ENCODE results near the gene ACACA. TPM values are rescaled to one million over a fixed set of nuclear protein-coding genes. Genes with fewer than 3 reads are reported as not detected.

Gene ACACA
- total and polyA plus RNA-seq, 9 of the 15 experiments (the other 6 are each of a cell fraction or from before 2014, with no cell fraction given), result 35.9 to 135 (median 88.4) TPM

DNA sequence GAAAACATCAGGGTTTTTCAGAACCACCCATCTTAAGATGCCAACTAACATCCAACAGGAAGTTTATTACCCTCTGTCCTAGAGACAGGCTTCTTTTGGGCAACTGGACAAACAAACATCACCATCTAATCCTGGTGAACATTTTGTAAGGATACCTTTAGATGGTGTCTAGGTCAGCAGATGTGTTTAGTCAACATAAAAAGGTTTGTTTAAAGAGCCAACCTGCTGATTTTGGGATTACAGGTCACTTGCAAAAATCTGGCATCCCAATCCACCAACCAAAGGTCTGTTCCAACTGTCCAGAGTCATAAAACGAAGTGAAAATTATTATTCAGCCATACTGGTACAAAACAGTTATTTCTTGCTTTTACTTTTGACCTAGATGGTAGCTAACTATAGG lies 176.0 kb downstream of the ACACA start (continued):
- TF ChIP-seq, protein P1, sequence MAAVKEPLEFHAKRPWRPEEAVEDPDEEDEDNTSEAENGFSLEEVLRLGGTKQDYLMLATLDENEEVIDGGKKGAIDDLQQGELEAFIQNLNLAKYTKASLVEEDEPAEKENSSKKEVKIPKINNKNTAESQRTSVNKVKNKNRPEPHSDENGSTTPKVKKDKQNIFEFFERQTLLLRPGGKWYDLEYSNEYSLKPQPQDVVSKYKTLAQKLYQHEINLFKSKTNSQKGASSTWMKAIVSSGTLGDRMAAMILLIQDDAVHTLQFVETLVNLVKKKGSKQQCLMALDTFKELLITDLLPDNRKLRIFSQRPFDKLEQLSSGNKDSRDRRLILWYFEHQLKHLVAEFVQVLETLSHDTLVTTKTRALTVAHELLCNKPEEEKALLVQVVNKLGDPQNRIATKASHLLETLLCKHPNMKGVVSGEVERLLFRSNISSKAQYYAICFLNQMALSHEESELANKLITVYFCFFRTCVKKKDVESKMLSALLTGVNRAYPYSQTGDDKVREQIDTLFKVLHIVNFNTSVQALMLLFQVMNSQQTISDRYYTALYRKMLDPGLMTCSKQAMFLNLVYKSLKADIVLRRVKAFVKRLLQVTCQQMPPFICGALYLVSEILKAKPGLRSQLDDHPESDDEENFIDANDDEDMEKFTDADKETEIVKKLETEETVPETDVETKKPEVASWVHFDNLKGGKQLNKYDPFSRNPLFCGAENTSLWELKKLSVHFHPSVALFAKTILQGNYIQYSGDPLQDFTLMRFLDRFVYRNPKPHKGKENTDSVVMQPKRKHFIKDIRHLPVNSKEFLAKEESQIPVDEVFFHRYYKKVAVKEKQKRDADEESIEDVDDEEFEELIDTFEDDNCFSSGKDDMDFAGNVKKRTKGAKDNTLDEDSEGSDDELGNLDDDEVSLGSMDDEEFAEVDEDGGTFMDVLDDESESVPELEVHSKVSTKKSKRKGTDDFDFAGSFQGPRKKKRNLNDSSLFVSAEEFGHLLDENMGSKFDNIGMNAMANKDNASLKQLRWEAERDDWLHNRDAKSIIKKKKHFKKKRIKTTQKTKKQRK (IDR thresholded peaks at IDR 0.05; ENCODE audit: borderline replicate concordance, low read depth, low read length), result no peak
- TF ChIP-seq POLR3A (IDR thresholded peaks at IDR 0.05; ENCODE audit: borderline replicate concordance, extremely low read depth, insufficient read depth, insufficient read length) (no peak), MTF1 (CRISPR knock-in tag; IDR thresholded peaks at IDR 0.05; ENCODE audit: borderline replicate concordance) (no peak), ZNF165 (CRISPR knock-in tag; IDR thresholded peaks at IDR 0.05; ENCODE audit: borderline replicate concordance) (no peak), CBX1 (IDR thresholded peaks at IDR 0.05; ENCODE audit: low read depth) (no peak), TAF9B (IDR thresholded peaks at IDR 0.05; ENCODE audit: partially characterized antibody) (no peak)
- TF ChIP-seq, protein P2, sequence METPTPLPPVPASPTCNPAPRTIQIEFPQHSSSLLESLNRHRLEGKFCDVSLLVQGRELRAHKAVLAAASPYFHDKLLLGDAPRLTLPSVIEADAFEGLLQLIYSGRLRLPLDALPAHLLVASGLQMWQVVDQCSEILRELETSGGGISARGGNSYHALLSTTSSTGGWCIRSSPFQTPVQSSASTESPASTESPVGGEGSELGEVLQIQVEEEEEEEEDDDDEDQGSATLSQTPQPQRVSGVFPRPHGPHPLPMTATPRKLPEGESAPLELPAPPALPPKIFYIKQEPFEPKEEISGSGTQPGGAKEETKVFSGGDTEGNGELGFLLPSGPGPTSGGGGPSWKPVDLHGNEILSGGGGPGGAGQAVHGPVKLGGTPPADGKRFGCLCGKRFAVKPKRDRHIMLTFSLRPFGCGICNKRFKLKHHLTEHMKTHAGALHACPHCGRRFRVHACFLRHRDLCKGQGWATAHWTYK (CRISPR knock-in tag; IDR thresholded peaks at IDR 0.05), result no peak

Measured in K562 (cell line).